Measurements from ENCODE around the gene ARHGAP22. TPM values are rescaled to one million over a fixed set of nuclear protein-coding genes. Genes with fewer than 3 reads are reported as not detected.
A peak's percentile ranks its signal among the peaks of the same experiment; 100 is the strongest.

The ARHGAP22 gene
- total and polyA plus RNA-seq, 2 of the 4 experiments (the other 2 are of a cell fraction) = 28.3 to 30.2 TPM

- no peaks in the 10 kb centered on the region for H4K20me1 ChIP-seq (ENCODE audit: insufficient read depth, low read length)
- H4K8ac ChIP-seq (ENCODE audit: low read depth in 2 of 2, low read length in 2 of 2) = peak overlapping the region; percentile 38 to 69; a peak in 2 of 4 replicates
- dilution Hi-C loops (cut with HindIII; ENCODE audit: low sequenced_read_pairs, unreplicated experiment) (no loop called here), intact Hi-C loops (cut with micrococcal nuclease) (no loop called here), in situ Hi-C loops (cut with MboI; ENCODE audit: low sequenced_read_pairs) (no loop called here)
- H3K23ac ChIP-seq (ENCODE audit: low read depth, low read length) = peak overlapping the region; percentile 3; the same call in 1 of the 2 replicates
- no peak overlapping the region for H3K56ac ChIP-seq (ENCODE audit: extremely low read depth, insufficient read depth, low read length)
- no TSS peak for BruUV-seq (replicated peaks)
- no peaks in the 10 kb centered on the region for H3K27me3 ChIP-seq (ENCODE audit: control insufficient read depth, insufficient read depth, low read length)
- peak overlapping the region; percentile 65 for H3K4ac ChIP-seq (ENCODE audit: low read depth, low read length)
- DNase-seq (peak; percentile 20), ATAC-seq (ENCODE audit: low read depth) (no peak)
- H3K9me3 ChIP-seq (ENCODE audit: control insufficient read depth, insufficient read depth, low read length) = no peaks in the 10 kb centered on the region
- CTCF ChIA-PET = no interaction called here
- H3K79me1 ChIP-seq (ENCODE audit: low read depth in 1 of 2, low read length in 2 of 2) = peaks cover 0 to 22% of the 10 kb centered on the region in 2 experiments; a peak in 3 of 4 replicates
- H3K4me1 ChIP-seq (ENCODE audit: control insufficient read depth, insufficient read depth, low read length) = peaks cover 12% of the 10 kb centered on the region
- peak overlapping the region; percentile 50; the same call in 1 of the 2 replicates for H3K18ac ChIP-seq (ENCODE audit: low read depth, low read length)
- WGBS, 2 experiments (ENCODE audit: extremely low coverage in 2 of 2, insufficient read length in 1 of 2) = 100% methylated on average over 1 of the region's 2 CpGs; no CpG with 5 or more reads in 1 of the 2 experiments
- H3K14ac ChIP-seq (replicated peaks; ENCODE audit: low read depth, low read length) = peak overlapping the region; percentile 4; the same call in 1 of the 2 replicates
- peaks cover 24% of the 10 kb centered on the region for H3K9me1 ChIP-seq (ENCODE audit: insufficient read depth, low read length)
- H2BK15ac ChIP-seq (ENCODE audit: low read depth, low read length) = peak overlapping the region; percentile 73; the same call in 1 of the 3 replicates
- H2AFZ ChIP-seq (replicated peaks; ENCODE audit: low read length, poor library complexity) = no peak overlapping the region
- H2BK20ac ChIP-seq (ENCODE audit: low read depth, low read length) = peak overlapping the region; percentile 16; the same call in 1 of the 2 replicates
- peak overlapping the region; percentile 44 for H2BK120ac ChIP-seq (ENCODE audit: low read depth, low read length)
- H3K9ac ChIP-seq (ENCODE audit: low read depth, low read length) = no peak overlapping the region
- no peaks in the 10 kb centered on the region for H3K36me3 ChIP-seq (ENCODE audit: control insufficient read depth, insufficient read depth, low read length)
- H4K5ac ChIP-seq (ENCODE audit: low read depth, low read length) = peak overlapping the region; percentile 15; the same call in 1 of the 2 replicates
- no peak overlapping the region for H3K27ac ChIP-seq (ENCODE audit: insufficient read depth, low read length)
- TF ChIP-seq MAZ (IDR thresholded peaks at IDR 0.05; ENCODE audit: borderline replicate concordance, low read depth, low read length) (no peak), CEBPB (IDR thresholded peaks at IDR 0.05; ENCODE audit: low read depth, low read length) (no peak), USF2 (IDR thresholded peaks at IDR 0.05; ENCODE audit: low read depth, low read length) (peak; percentile 44), BHLHE40 (IDR thresholded peaks at IDR 0.05; ENCODE audit: low read depth, low read length) (no peak)
- peak overlapping the region; percentile 72 for H2BK5ac ChIP-seq (ENCODE audit: low read depth, low read length, poor library complexity, severe bottlenecking)
- H3K4me2 ChIP-seq (ENCODE audit: low read depth, low read length) = no peak overlapping the region
- H4K91ac ChIP-seq (ENCODE audit: insufficient read depth, low read depth, low read length) = peak overlapping the region; percentile 46
- H2AK9ac ChIP-seq (replicated peaks; ENCODE audit: low read depth, low read length, poor library complexity) = peak overlapping the region; percentile 78
- H2AK5ac ChIP-seq (ENCODE audit: low read depth, low read length) = peak overlapping the region; percentile 69
- POLR2A ChIA-PET (ENCODE audit: unreplicated experiment) = no interaction called here
- no peak overlapping the region for H3K4me3 ChIP-seq (ENCODE audit: insufficient read depth, low read depth, low read length)
These were observed 8.1 kb upstream of the ARHGAP22 start for GRCh38 chr10:48613016-48613415.

Data from IMR-90 (cell line).